Islet precursor cell (in vitro differentiated cells): ENCODE results near the gene SLC25A45.

Experiments
- DNase-seq: peaks from one replicate; pipeline ENCODE4 v3.0.0-alpha.2; 2018

Gene SLC25A45

DNA sequence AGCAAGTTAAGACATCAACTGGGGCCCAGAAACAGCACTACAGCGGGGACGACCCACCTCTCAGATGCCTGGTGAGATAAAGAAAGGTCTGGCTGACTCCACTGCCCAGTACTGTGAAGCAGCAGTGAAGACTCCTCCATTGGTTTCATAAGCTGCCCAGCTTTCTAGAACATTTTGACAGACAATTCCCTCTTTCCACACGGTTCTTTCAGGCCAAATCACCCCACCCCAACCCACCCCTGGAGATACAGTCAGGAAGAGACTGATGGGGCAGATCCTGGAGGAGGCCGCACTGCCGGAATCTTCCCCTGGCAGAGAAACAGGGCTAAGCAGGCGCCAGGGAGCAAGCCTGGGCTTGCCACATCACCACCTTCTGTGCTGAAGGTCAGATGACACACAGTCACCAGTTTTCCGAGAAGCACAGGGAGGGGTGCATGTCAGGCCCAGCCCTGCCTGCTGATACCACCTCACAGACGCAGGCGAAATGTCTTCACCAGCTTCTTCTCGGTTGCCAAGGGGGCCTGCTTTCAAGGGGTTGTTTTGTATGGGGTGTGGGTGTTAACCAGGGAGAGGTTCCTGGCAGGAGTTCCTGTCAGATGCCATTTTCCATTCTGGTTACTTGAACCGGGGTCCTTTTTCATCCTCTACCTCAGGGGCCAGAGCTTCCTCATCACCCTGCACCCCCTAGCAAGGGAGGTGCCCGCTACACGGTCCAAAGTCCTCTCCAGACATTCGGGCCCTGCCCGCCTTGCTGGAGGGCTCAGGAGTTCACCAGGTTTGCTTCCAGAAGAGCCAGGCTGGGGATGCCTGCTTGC, 38.7 kb upstream of the SLC25A45 start:
- DNase-seq: peak; percentile 94

DNA sequence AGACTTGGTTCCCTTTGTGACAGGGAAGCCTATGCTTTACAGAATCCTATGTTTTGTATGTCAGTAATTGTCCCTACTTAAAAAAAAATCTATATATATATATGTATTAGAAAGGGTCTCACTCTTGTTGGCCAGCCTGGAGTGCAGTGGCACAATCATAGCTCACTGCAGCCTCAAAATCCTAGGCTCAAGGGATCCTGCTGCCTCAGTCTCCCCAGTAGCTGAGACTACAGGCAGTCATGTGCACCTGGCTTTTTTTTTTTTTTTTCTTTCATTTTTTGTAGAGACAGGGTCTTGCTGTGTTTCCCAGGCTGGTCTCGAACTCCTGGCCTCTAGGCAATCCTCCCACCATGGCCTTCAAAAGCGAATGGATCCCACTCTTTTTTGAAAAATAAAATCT, 38.1 kb upstream of the SLC25A45 start:
- no peak for DNase-seq

DNA sequence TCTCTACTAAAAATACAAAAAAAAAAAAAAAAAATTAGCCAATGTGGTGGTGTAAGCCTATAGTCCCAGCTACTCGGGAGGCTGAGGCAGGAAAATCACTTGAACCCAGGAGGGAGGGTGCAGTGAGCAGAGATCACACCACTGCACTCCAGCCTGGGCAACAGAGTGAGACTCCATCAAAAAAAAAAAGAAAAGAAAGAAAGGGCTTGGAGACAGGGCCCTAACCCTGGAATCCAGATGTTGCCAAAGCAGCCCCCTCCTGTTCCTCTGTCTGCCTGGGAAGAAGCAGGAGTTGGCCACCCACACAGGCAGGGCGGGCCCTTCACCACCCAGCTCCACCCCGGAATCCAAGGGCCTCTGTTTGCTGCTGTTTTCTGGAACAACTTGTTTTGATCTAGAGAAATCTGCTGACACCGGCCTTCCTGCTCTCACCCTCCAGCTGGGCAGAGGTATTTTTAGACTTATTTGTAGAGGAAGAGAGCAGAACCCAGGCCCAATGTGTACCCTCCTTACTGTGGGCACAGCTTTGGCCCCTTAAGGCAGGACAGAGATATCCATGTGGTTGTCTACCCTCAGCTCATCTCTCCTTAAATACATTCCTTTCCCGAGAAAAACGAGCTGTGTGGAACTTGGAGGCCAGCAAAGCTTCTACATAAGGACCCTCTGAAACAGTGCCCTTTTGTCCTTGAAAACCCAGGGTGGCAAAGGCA, 37.5 kb upstream of the SLC25A45 start:
- peak; percentile 96 for DNase-seq

DNA sequence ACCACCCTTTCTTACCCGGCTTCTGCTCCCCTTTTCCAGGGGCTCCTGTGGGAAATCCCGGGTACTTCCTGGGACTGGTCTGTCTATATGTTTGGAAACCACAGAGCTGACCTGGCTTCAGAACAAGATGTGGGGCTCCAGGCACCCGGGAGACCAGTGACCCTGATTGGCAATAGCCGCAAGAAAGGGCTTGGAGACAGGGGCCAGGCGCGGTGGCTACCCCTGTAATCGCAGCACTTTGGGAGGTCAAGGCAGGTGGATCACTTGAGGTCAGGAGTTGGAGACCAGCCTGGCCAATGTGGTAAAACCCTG, 37.0 kb upstream of the SLC25A45 start:
- no peak for DNase-seq

DNA sequence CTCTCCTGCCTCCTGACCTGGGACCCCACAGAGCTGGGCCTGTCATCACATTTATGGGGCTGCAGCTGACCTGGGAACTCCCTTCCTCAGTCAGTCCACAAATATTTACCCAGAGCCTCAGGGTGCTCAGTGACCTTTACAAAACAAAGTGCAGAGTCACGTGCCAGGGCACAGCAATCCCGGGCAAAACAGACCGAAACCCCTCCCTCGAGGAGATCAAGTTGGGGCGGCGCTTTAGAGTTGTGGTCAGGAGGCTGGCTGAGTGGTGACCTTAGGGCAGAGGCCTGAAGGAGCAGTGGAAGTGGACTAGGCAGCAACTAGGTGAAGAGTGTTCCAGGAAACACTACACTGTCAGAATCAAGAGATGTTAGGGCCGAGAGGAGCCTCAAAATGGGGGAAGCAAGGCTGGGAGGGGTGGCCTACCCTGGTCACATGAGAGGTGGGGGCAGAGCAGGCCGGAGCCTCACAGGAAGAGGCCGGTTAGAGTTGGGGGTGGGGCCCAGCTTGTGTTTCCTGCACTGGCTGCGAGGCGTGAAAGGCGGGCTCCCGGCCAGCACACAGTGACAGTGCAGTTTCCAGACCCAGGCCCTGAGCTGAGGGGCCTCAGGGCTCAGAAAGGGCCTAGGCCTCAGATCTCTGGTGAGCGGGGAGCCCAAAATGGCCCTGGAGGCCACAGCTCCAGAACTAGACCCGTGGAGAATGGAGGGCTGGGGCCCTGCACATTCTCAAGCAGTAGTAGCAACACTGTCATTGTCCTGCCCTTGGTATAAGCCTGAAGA, 36.4 kb upstream of the SLC25A45 start:
- peak; percentile 98 for DNase-seq

DNA sequence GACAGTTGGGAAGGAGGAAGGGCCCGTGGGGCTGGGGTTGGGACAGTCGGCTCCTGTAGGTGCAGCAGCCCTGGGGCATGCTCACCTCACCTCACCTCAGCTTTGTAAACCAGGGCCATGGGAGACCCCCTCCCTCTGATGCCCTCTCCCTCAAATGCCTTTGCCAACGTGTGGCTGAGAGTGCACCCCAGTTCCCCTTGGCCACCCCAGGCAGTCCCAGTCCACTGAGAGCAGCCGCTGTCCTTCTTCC, 35.9 kb upstream of the SLC25A45 start:
- DNase-seq: no peak

DNA sequence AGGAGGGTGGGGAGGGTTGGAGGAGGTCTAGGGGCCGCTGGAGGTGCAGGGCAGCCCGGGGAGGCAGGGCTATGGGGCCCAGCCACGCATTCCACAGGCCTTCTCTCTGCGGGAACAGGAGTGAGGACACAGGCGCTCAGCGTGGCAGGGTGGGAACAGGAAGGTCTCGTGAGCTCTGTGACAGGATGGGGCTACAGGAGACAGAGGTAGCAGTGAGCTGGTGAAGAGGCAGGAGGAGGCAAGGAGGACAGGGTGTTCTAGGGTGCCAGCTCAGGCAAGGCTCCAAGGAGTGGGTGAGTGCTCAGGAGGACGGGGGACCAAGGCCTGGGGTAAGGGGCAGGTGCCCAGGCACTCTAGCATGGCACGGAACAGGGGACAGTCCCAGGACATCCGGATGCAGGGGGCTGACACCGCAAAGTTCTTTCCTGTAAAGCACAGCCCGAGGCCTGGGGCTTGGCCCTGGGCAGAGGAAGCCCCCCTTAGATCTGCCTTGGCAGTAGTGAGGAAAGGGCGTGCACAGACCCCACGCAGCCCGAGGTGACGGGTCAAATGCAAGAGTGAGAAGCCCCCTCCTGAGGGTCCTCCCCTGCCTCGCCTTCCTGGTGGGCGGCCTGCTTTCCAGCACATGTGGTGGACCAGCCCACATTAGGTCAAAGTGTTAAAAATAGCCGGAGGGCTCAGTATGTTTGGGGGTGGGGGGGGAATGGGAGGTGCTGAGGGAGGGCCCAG, 35.4 kb upstream of the SLC25A45 start:
- DNase-seq: peak; percentile 79

DNA sequence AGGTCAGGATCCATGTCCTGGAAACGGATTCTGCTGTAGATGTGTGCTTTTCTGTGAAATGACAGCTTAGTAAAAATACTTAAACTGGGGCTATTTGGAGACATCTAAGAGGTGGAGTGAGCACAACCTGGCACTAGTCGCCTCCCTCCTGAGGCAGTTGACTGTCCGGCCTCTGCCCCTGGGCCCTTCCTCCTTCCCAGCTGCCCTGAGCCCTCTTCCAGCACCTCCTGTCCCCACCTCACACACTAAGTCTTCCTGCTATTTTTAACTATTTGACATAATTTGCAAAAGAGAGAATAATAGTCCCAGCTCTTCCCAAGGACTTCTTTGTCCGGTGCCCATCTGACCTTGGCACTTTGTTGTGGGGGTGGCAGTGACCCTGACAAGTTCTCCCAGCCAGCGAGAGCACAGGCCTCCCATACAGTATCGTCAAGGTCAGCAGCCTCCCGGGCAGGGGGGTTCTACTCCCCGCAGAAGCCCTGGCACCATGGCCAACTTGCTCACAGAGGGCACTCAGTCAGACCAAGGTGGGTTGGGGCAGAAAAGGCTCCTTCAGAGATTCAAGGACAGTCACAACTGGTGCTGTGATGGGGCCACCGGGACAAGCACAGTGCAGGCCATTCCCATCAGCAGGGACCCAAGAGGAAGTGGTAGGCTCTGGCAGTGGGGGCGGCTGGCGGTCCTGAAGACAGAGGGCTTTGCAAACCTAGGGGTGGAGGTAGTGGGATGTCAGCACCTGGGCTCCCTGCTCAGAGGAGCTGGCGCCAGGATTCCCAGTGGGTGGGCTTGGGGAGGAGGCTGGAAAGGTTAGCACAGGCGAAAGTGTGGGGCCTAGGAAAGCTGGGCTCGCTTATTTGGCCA, 34.6 kb upstream of the SLC25A45 start:
- DNase-seq: peak; percentile 75

DNA sequence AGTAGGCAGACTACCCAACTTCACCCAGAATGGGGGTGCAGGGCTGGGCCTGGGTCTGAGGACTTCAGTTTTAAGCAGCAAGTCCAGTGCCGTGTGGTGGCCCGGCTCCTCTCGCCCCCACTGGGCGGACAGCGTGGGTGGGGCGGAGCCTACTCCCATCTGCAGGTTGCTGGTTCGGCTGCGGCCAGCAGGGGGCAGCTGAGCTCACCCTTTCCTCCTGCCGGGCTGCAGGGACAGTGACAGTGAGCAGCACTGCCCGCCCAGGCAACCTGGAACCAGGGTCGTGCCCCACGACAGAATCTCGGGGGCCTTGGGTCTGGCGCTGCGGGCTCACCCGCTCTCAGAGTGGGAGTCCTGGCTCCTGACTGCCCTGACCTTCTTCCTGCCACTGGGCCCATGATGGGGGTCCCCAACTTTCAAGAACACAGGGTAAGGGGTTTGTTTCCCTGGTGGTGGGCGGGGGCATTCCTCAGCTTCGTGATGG, 33.9 kb upstream of the SLC25A45 start:
- DNase-seq: peak; percentile 95

DNA sequence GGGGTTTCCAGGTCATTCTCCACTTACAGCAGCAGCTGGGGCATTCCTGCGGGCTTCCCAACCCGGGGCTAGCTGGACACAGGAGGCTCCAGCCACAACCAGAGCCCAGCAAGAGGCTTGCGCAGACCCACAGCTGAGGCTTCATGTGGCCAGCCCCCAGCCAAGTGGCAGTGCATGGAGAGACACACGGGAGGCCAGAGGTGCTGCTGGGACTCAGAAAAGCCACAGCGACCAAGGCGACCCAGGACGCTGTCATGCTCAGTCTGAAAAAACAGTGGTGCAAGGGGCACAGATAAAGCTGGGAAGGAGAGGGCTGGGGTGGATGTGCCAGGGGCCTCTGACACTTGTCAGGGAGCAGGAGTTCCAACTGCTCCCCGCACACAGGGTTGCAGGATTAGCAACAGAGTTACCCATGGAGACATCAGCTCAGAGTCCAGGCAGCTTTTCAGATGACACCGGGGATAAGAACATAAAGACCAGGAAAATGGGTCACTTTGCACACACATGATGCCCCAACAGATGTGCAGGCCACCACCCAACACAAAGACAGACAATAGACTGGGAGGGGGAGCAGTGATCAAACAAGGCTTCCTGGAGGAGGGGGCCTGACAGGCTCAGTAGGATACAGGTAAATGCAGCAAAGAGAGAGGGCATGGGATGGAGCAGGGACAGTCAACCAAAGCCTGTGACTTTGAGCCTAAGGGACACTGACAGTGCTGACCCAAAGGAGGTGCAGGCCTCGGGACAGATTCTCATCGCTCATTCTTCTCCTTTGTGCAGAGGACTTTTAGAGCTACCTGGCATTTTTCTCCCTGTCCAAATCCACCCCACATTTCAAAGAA, 33.3 kb upstream of the SLC25A45 start:
- peak; percentile 54 for DNase-seq

DNA sequence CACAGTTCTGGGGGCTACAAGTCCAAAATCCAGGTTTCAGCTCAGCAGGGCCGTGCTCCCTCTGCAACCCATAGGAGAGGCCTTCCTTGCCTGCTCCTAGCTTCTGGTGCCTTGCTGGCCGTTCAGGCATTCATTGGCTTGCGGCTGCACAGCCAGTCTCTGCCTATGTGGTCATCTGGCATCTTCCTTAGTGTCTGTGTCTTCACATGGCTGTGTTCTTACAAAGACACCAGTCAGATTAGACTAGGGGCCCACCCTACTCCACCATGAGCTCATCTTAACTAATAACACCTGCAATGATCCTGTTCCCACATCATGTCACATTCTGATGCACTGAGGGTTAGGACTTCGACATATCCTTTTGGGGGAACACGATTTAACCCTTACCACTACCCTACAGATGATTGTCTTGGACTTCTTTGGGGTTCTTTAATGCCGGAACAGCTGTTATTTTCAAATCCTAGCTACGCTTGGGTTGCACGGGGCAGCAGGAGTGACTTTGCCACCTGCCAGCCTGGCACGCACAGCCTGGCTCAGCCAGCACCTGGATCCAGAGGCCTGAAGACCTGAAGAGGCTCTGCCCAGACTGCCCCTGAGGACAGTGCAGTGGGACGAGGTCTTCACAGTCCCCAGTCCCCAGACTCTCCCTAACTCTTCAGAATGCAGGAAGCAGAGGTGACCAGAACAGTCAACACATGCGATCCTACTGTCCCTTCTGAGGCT, 32.5 kb upstream of the SLC25A45 start:
- peak; percentile 61 for DNase-seq

DNA sequence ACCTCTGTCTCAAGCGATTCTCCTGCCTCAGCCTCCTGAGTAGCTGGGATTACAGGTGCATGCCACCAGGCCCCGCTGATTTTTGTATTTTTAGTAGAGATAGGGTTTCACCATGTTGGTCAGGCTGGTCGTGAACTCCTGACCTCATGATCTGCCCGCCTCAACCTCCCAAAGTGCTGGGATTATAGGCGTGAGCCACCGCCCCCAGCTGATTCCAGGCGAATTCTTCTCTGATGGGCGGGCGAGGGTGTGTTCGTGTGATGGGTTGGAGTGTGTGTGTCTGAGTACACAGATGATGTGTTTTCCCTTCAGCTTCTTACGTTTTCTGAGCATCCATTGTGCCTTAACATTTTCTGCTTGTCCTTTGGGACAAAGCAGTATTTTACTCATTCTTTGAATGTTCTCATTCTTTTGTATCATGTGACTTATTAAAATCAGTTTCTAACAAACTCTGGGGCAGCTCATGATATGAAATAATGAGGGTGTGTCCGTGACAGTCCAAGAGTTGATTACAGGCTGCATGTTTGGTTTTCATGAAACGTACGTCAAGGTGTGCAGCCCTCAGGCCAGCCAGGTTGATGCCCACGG, 30.7 kb upstream of the SLC25A45 start:
- peak; percentile 25 for DNase-seq

DNA sequence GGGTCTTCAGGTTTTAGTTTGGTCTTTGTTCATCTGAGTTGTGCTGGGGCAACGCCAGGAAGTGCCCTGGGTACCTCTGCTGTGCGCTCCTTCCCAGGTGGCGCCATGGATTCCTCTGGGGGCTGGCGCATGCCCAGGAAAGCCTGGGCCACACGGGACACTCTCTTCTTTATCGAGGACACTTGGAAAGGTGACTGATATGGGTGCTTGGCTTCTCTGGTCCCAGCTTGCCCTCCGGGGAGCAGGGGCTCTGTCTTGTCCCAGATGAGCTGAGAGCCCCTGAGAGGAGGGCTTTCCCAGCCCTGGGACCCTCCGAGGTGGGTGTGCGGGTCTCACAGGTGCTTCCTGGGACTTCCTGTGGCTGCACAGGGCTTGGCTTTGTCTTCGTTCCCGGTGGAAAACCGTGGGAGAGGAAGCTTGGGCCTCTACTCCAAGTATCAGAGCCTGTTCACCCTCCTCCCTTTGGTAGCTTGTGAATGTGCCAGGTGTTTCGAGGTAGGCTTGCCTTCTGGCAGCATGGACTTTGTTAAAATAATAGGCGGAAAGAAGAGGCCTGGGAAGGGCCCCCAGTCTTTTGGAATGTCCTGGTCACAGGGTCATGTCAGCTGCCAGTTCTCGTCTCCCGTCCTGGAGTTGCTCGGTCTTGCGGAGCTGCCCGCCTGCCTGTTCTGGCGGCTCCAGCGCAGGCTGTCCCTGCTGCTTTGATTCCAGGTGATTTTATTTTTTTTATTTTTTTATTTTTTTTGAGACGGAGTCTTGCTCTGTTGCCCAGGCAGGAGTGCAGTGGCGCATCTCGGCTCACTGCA, 30.0 kb upstream of the SLC25A45 start:
- peak; percentile 36 for DNase-seq

DNA sequence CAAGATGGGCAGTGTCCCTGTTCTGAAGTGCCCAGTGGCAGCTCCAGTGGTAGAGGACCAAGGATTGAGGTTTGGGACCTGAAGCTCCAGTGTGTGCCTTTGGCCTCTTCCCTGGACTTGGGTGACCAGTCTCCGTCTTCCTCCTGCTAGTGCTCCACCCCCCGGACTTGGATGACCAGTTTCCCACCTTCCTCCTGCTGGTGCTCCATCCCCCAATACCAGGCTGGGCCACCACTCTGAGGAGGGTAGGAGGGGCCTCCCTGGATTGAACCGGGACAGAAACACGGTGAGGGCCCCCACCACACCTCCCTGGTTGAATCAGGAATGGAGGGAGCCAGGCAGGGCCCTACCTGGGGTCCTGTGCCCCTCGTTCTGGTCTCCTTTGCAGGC, 29.2 kb upstream of the SLC25A45 start:
- DNase-seq: no peak

DNA sequence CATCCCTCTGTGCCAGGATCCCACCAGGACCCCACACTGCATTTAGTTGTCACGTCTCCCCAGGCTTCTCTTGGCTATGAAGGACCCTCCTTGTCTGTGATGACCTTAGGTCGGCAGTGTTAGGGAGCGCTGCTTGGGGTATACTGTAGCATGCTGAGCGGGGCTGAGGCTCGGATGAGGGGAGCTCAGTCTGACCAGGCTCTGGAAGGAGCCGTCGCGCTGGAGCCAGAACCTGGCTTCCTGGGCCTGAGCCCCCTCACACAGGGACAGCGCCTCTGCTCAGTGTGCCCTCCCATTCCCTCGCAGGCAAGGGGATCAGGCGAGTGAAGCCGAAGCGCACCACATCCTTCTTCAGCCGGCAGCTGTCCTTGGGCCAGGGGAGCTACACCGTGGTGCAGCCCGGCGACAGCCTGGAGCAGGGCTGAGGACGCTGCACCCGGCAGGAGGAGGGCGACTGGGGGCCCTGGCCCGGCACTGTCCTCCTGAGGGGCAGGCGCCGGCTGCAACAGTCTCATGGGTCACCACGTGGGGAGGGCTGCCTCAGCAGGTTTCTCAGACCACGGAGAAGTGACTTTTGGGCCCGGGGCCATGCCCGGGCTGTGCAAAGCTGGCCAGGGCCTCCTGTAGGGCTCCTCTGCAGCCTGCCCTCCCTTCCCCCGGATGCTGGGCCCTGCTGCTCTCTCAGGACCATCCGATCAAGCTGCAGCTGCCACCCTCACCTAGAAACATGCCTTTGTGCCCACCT, 28.7 kb upstream of the SLC25A45 start:
- peak; percentile 43 for DNase-seq

DNA sequence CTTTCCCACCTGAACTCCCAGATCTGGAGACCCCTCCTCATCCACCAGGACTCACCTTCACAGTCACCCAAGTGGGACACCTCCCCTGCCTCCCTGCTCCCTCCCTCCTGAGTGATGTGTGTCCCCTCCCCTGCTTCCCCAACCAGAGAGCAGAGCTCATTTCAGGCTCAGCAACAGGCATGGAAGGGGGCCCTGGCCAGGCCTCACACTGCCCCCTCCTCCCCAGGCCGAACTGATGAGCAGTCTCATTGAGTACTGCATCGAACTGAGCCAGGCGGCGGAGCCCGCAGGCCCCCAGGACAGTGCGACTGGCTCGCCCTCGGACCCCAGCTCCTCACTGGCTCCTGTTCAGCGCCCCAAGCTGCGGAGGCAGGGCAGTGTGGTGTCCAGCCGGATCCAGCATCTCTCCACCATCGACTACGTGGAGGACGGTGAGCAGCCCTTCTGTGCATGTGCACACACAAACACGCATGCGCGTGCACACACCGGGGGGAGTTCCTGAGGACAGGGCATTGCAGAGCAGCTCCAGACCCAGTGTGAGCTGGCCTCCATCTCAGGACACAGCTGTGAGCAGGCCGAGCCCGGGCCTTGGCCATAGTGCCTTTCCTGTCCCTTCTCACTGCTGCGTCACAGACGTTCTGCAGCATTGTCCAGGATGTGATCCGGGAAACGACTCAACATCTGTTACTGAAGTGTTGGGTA, 22.3 kb upstream of the SLC25A45 start:
- DNase-seq: no peak

DNA sequence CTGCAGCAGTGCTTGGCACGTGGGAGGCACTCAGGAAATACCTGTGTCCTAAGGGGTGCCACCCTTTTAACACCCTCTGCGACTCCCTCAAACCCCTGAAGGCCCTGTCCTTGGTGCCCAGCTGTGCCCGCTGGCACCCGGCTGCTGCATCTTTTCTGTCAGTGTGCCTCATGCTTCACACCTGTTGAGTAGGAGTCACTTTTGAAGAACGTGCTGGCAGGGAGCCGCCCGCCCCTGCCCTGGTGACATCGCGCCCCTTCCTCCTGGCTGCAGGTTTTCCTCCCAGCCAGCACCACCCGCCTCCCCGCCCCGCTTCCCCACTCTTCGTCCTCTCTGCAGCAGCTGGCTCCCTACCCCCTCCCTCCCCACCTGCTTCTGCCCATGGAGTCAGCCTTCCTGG, 21.8 kb upstream of the SLC25A45 start:
- DNase-seq: no peak

DNA sequence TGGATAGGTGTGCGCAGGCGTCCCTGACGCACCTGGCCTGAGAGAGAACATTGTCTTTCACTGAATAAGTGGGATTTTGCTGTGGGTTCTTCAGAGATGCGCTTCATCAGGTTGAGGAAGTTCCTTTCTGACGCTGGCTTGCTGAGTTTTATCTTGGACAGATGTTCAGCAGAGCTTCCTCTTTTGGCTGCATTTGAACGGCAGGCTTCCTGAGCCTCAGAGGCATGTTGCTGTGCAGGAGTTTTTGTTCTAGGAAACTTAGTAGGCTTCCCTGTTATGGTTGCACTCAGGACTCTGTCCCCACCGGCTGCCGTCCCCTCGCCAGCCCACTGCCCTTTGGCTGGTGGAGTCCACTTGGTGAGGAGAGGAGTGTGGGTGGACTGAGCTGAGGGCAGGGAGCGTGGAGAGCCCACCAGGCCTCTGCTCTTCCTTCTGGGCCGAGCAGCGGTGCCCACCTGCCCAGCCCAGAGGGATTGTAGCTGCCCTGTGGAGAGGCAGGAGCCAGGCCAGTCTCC, 21.2 kb upstream of the SLC25A45 start:
- no peak for DNase-seq
